MM.1S (cell line): ENCODE data around the gene ANKRD13D.

Experiments used
- DNase-seq: peaks from one replicate; pipeline ENCODE4 v3.0.0-alpha.2; 2015
- H2AFZ ChIP-seq: fragments of 300-600 bp; sonication (generic); 2 replicates; pipeline ENCODE4 v1.6.0; 2016; ENCODE audit warnings: antibody characterized with exemption, low read length
- H3F3A ChIP-seq: fragments of 300-600 bp; sonication (generic); 2 replicates; pipeline ENCODE4 v1.6.1; 2016; ENCODE audit warnings: mild to moderate bottlenecking, antibody characterized with exemption, low read length, moderate library complexity, mixed read lengths; ENCODE audit not compliant: insufficient read depth
- H3K27ac ChIP-seq: fragments of 300-600 bp; sonication (generic); 2 replicates; pipeline ENCODE4 v1.5.1; 2016; ENCODE audit warnings: mild to moderate bottlenecking, low read length
- H3K27me3 ChIP-seq: fragments of 300-600 bp; sonication (generic); replicated peaks from 2 replicates; pipeline ENCODE4 v1.6.0; 2016; ENCODE audit warnings: low read length; ENCODE audit not compliant: insufficient read depth
- H3K36me3 ChIP-seq: fragments of 300-600 bp; sonication (generic); replicated peaks from 2 replicates; pipeline ENCODE4 v1.6.1; 2016; ENCODE audit warnings: mild to moderate bottlenecking, low read length, mixed read lengths; ENCODE audit not compliant: insufficient read depth
- H3K4me1 ChIP-seq: fragments of 300-600 bp; sonication (generic); 2 replicates; pipeline ENCODE4 v1.6.1; 2016; ENCODE audit warnings: low read length, mixed read lengths
- H3K4me2 ChIP-seq: fragments of 300-600 bp; sonication (generic); 2 replicates; pipeline ENCODE4 v1.6.0; 2016; ENCODE audit warnings: low read depth, low read length
- H3K4me3 ChIP-seq: fragments of 300-600 bp; sonication (generic); 2 replicates; pipeline ENCODE4 v1.5.1; 2016; ENCODE audit warnings: low read length, mixed read lengths
- H3K79me2 ChIP-seq: fragments of 300-600 bp; sonication (generic); 2 replicates; pipeline ENCODE4 v1.6.1; 2016; ENCODE audit warnings: mixed run types, low read length, mixed read lengths
- H3K9ac ChIP-seq: fragments of 300-600 bp; sonication (generic); 2 replicates; pipeline ENCODE4 v1.6.1; 2016; ENCODE audit warnings: low read length, mixed read lengths
- H3K9me2 ChIP-seq: fragments of 300-600 bp; sonication (generic); replicated peaks from 2 replicates; pipeline ENCODE4 v1.6.1; 2016; ENCODE audit warnings: mild to moderate bottlenecking, low read length, mixed read lengths; ENCODE audit not compliant: insufficient read depth
- H3K9me3 ChIP-seq: fragments of 300-600 bp; sonication (generic); replicated peaks from 2 replicates; pipeline ENCODE4 v1.6.1; 2016; ENCODE audit warnings: mild to moderate bottlenecking, low read length, mixed read lengths; ENCODE audit not compliant: insufficient read depth
- H4K20me1 ChIP-seq: fragments of 300-600 bp; sonication (generic); 2 replicates; pipeline ENCODE4 v1.6.1; 2016; ENCODE audit warnings: mild to moderate bottlenecking, low read length, moderate library complexity, mixed read lengths; ENCODE audit not compliant: insufficient read depth
- CTCF ChIP-seq: fragments of 300-600 bp; sonication (generic); IDR thresholded peaks from 2 replicates; pipeline ENCODE4 v1.5.1; 2016; ENCODE audit warnings: antibody characterized with exemption, low read length, mixed read lengths
- EZH2 ChIP-seq: fragments of 300-600 bp; sonication (generic); optimal IDR thresholded peaks from 2 replicates; pipeline ENCODE3; 2017; ENCODE audit warnings: low read depth, mild to moderate bottlenecking, antibody characterized with exemption, low read length, mixed read lengths
- EZH2phosphoT487 ChIP-seq: fragments of 300-600 bp; sonication (generic); IDR thresholded peaks from 2 replicates; pipeline ENCODE4 v1.6.1; 2018; ENCODE audit warnings: antibody characterized with exemption, low read length

Gene ANKRD13D

GRCh38 chr11:67315325-67315909, 26.3 kb downstream of the ANKRD13D start:
- no peak for TF ChIP-seq CTCF
- TF ChIP-seq EZH2, result no peak
- TF ChIP-seq EZH2phosphoT487, result no peak
- H3K4me1 ChIP-seq, result 0 out of 2 replicates have a peak, but pooled peaks cover 5% of the 10 kb centered on the region
- H3K4me3 ChIP-seq, result no peak overlapping the region
- H3K27ac ChIP-seq, result no peak overlapping the region
- no peak overlapping the region for H2AFZ ChIP-seq
- H3K9me2 ChIP-seq, result no peaks in the 10 kb centered on the region
- no peaks in the 10 kb centered on the region for H3K36me3 ChIP-seq
- H3K9ac ChIP-seq, result no peak overlapping the region
- H3K79me2 ChIP-seq, result no peaks in the 10 kb centered on the region
- H3K27me3 ChIP-seq, result no peaks in the 10 kb centered on the region
- peaks cover 8% of the 10 kb centered on the region for H3F3A ChIP-seq
- no peaks in the 10 kb centered on the region for H4K20me1 ChIP-seq
- DNase-seq, result no peak
- no peak overlapping the region for H3K4me2 ChIP-seq
- no peaks in the 10 kb centered on the region for H3K9me3 ChIP-seq

GRCh38 chr11:67316882-67317204, 27.7 kb downstream of the ANKRD13D start:
- Histone ChIP-seq H4K20me1 (no peaks in the 10 kb centered on the region), H3K9me3 (no peaks in the 10 kb centered on the region), H2AFZ (peak overlapping the region; percentile 99), H3F3A (peaks cover 13% of the 10 kb centered on the region), H3K27me3 (no peaks in the 10 kb centered on the region), H3K9me2 (no peaks in the 10 kb centered on the region), H3K4me2 (peak overlapping the region; percentile 92), H3K4me3 (peak overlapping the region; percentile 98), H3K36me3 (no peaks in the 10 kb centered on the region), H3K27ac (peak overlapping the region; percentile 72; the same call in 1 of the 2 replicates), H3K9ac (peak overlapping the region; percentile 76), H3K4me1 (peaks cover 8% of the 10 kb centered on the region; the same call in 1 of the 2 replicates), H3K79me2 (no peaks in the 10 kb centered on the region)
- no peak for TF ChIP-seq CTCF
- no peak for TF ChIP-seq EZH2
- TF ChIP-seq EZH2phosphoT487, result no peak
- no peak for DNase-seq

- Histone ChIP-seq H2AFZ (peak overlapping the region; percentile 99), H3K4me3 (peak overlapping the region; percentile 98), H3K79me2 (no peaks in the 10 kb centered on the region), H3K27ac (peak overlapping the region; percentile 72; the same call in 1 of the 2 replicates), H3K27me3 (no peaks in the 10 kb centered on the region), H3K36me3 (no peaks in the 10 kb centered on the region), H3K4me2 (peak overlapping the region; percentile 92), H3K4me1 (peaks cover 11% of the 10 kb centered on the region; the same call in 1 of the 2 replicates), H3K9me3 (no peaks in the 10 kb centered on the region), H3F3A (peaks cover 13% of the 10 kb centered on the region), H3K9me2 (no peaks in the 10 kb centered on the region), H3K9ac (peak overlapping the region; percentile 76), H4K20me1 (no peaks in the 10 kb centered on the region)
- DNase-seq, result peak; percentile 98
- TF ChIP-seq EZH2 (no peak), CTCF (peak; percentile 87)
Measured at GRCh38 chr11:67317205-67317887, 28.2 kb downstream of the ANKRD13D start.
